Astrocyte (in vitro differentiated cells and primary cell): ENCODE results near the gene KIAA0753. TPM values are rescaled to one million over a fixed set of nuclear protein-coding genes. Genes with fewer than 3 reads are reported as not detected.

ENCODE experiments used
- DNase-seq: peaks from one replicate; pipeline ENCODE4 v3.0.0-alpha.2; 2010; ENCODE audit warnings: low read depth
- FAIRE-seq: peaks from 2 replicates; lab custom pipeline; 2011; peaks lifted over from hg19 to GRCh38; lab: Jason Lieb, UNC
- H2AFZ ChIP-seq: 2 replicates; pipeline ENCODE4 v1.6.0; 2012; ENCODE audit warnings: low read depth, low read length, inconsistent platforms
- H3K27ac ChIP-seq: 2 replicates; pipeline ENCODE4 v1.5.1; 2011; ENCODE audit warnings: low read depth, low read length, inconsistent platforms
- H3K27me3 ChIP-seq: 2 replicates; pipeline ENCODE4 v1.6.0; 2011; ENCODE audit warnings: low read length, inconsistent platforms; ENCODE audit not compliant: insufficient read depth
- H3K36me3 ChIP-seq: 2 replicates; pipeline ENCODE4 v1.5.1; 2011; ENCODE audit warnings: low read length, inconsistent platforms; ENCODE audit not compliant: insufficient read depth
- H3K4me1 ChIP-seq: 2 replicates; pipeline ENCODE4 v1.5.1; 2011; ENCODE audit warnings: low read length, inconsistent platforms; ENCODE audit not compliant: insufficient read depth
- H3K4me2 ChIP-seq: 2 replicates; pipeline ENCODE4 v1.6.0; 2012; ENCODE audit warnings: low read length, inconsistent platforms
- H3K4me3 ChIP-seq: 2 replicates; pipeline ENCODE4 v1.5.1; 2011; ENCODE audit warnings: low read depth, mild to moderate bottlenecking, low read length, inconsistent platforms; ENCODE audit not compliant: insufficient read depth
- H3K79me2 ChIP-seq: 2 replicates; pipeline ENCODE4 v1.6.0; 2012; ENCODE audit warnings: mild to moderate bottlenecking, low read length, inconsistent platforms; ENCODE audit not compliant: insufficient read depth
- H3K9ac ChIP-seq: 2 replicates; pipeline ENCODE4 v1.6.0; 2012; ENCODE audit warnings: mild to moderate bottlenecking, low read length, inconsistent platforms
- H3K9me3 ChIP-seq: 2 replicates; pipeline ENCODE4 v1.5.1; 2012; ENCODE audit warnings: low read depth, mild to moderate bottlenecking, low read length, inconsistent platforms; ENCODE audit not compliant: insufficient read depth
- H4K20me1 ChIP-seq: 2 replicates; pipeline ENCODE4 v1.6.0; 2012; ENCODE audit warnings: low read length, inconsistent platforms; ENCODE audit not compliant: insufficient read depth
- H3K27ac Mint-ChIP-seq: one replicate; pipeline ENCODE4 v1.8.0; 2021; ENCODE audit warnings: mild to moderate bottlenecking, mixed read lengths; ENCODE audit not compliant: unreplicated experiment
- H3K27me3 Mint-ChIP-seq: one replicate; pipeline ENCODE4 v1.8.0; 2021; ENCODE audit warnings: low read depth, mixed read lengths; ENCODE audit not compliant: unreplicated experiment
- H3K36me3 Mint-ChIP-seq: one replicate; pipeline ENCODE4 v1.8.0; 2021; ENCODE audit warnings: low read depth, mixed read lengths; ENCODE audit not compliant: unreplicated experiment
- H3K4me1 Mint-ChIP-seq: one replicate; pipeline ENCODE4 v1.8.0; 2021; ENCODE audit warnings: low read depth, mixed read lengths; ENCODE audit not compliant: unreplicated experiment
- H3K4me3 Mint-ChIP-seq: one replicate; pipeline ENCODE4 v1.8.0; 2021; ENCODE audit warnings: mild to moderate bottlenecking, moderate library complexity, mixed read lengths; ENCODE audit not compliant: unreplicated experiment
- H3K9me3 Mint-ChIP-seq: one replicate; pipeline ENCODE4 v1.8.0; 2021; ENCODE audit warnings: mild to moderate bottlenecking, mixed read lengths; ENCODE audit not compliant: unreplicated experiment
- CTCF ChIP-seq: IDR thresholded peaks from 2 replicates; pipeline ENCODE4 v1.5.1; 2011; ENCODE audit warnings: low read depth, mild to moderate bottlenecking, inconsistent platforms, low read length, moderate library complexity; ENCODE audit not compliant: insufficient read depth
- EZH2 ChIP-seq: IDR thresholded peaks from 2 replicates; pipeline ENCODE4 v1.6.1; 2012; ENCODE audit warnings: mild to moderate bottlenecking, low read length, inconsistent platforms; ENCODE audit not compliant: insufficient read depth
- total RNA-seq: library from RNA; stranded (reverse); gene quantifications from 2 replicates; pipeline ENCODE4 v1.2.1, GENCODE V29; 2021

The KIAA0753 gene
- total RNA-seq, 1 donor from 2014 or later: 25.4 TPM

GRCh38 chr17:6567528-6568183 lies 72.9 kb downstream of the KIAA0753 start:
- Histone ChIP-seq H3K27me3 (no peaks in the 10 kb centered on the region), H4K20me1 (no peaks in the 10 kb centered on the region), H2AFZ (no peak overlapping the region), H3K4me3 (no peak overlapping the region), H3K36me3 (no peaks in the 10 kb centered on the region), H3K79me2 (no peaks in the 10 kb centered on the region), H3K9ac (no peak overlapping the region), H3K4me1 (no peaks in the 10 kb centered on the region), H3K27ac (no peak overlapping the region), H3K9me3 (no peaks in the 10 kb centered on the region), H3K4me2 (no peak overlapping the region)
- DNase-seq: no peak
- TF ChIP-seq EZH2: no peak
- Mint-ChIP-seq H3K4me3 (no peak overlapping the region), H3K27ac (no peak overlapping the region), H3K4me1 (peaks cover 5% of the 10 kb centered on the region), H3K27me3 (peaks cover 19% of the 10 kb centered on the region), H3K36me3 (no peaks in the 10 kb centered on the region), H3K9me3 (no peaks in the 10 kb centered on the region)
- no peak for FAIRE-seq

- peaks cover 9% of the 10 kb centered on the region for H3K27me3 ChIP-seq
- H3K4me2 ChIP-seq: no peak overlapping the region
- Mint-ChIP-seq H3K4me1 (no peaks in the 10 kb centered on the region), H3K4me3 (no peak overlapping the region), H3K36me3 (peaks cover 4% of the 10 kb centered on the region), H3K27me3 (peaks cover 39% of the 10 kb centered on the region), H3K27ac (no peak overlapping the region), H3K9me3 (no peaks in the 10 kb centered on the region)
- H3K27ac ChIP-seq: no peak overlapping the region
- H3K9ac ChIP-seq: no peak overlapping the region
- no peak overlapping the region for H3K4me3 ChIP-seq
- H2AFZ ChIP-seq: no peak overlapping the region
- H3K4me1 ChIP-seq: no peaks in the 10 kb centered on the region
- DNase-seq: no peak
- H3K79me2 ChIP-seq: no peaks in the 10 kb centered on the region
- no peak for FAIRE-seq
- H3K36me3 ChIP-seq: no peaks in the 10 kb centered on the region
- peaks cover 6% of the 10 kb centered on the region for H4K20me1 ChIP-seq
- no peak for TF ChIP-seq CTCF
- TF ChIP-seq EZH2: no peak
- H3K9me3 ChIP-seq: no peaks in the 10 kb centered on the region
Measured at GRCh38 chr17:6561446-6561845, 79.1 kb downstream of the KIAA0753 start.

GRCh38 chr17:6560496-6560895 lies 80.0 kb downstream of the KIAA0753 start:
- Histone ChIP-seq H2AFZ (no peak overlapping the region), H3K9me3 (no peaks in the 10 kb centered on the region), H3K4me2 (no peak overlapping the region), H4K20me1 (peaks cover 6% of the 10 kb centered on the region), H3K27ac (no peak overlapping the region), H3K79me2 (no peaks in the 10 kb centered on the region), H3K27me3 (peaks cover 9% of the 10 kb centered on the region), H3K36me3 (no peaks in the 10 kb centered on the region), H3K4me3 (no peak overlapping the region), H3K4me1 (peaks cover 4% of the 10 kb centered on the region), H3K9ac (no peak overlapping the region)
- no peak for DNase-seq
- peaks cover 4% of the 10 kb centered on the region for H3K36me3 Mint-ChIP-seq
- H3K27ac Mint-ChIP-seq: no peak overlapping the region
- H3K4me3 Mint-ChIP-seq: no peak overlapping the region
- H3K9me3 Mint-ChIP-seq: no peaks in the 10 kb centered on the region
- TF ChIP-seq EZH2 (no peak), CTCF (no peak)
- no peaks in the 10 kb centered on the region for H3K4me1 Mint-ChIP-seq
- peaks cover 38% of the 10 kb centered on the region for H3K27me3 Mint-ChIP-seq
- FAIRE-seq: no peak
